ENCODE data around the gene CLCN6.
A peak's percentile ranks its signal among the peaks of the same experiment; 100 is the strongest.

Gene CLCN6

DNA sequence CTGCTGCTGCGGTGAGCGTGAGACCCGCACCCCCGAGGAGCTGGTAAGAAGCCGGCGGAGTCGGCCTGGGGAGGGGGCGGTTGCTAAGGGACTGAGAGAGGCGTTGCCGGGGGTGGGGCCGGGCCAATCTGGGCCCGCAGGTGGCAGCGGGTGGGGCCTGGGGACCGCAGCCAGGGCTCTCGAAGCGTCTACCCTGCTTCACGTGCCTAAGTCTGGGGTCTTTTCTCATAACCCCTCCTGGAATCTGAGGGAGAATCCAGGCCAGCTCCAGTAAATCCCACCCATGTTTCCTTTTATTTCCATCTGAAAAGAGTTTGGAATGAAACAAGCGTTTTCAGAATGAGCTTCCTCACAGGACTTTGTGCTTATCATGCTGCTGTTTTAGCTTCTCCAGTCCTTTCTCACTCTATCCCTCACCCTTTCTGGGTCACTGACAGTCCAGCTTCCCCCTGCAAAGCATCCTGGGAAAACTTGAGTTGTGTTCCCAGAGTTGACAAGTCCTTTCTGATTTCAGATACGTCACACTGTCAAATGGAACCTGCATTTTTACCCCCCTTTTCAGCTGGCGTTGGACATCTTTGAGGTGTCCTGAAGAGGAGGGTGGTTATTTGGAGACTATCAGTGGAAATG lies 431 bp downstream of the CLCN6 start:
- peak overlapping the region; percentile 70 to 99 (median 95) for H3K27ac ChIP-seq
- peak overlapping the region; percentile 45 to 97 (median 64) for H3K4me3 ChIP-seq

DNA sequence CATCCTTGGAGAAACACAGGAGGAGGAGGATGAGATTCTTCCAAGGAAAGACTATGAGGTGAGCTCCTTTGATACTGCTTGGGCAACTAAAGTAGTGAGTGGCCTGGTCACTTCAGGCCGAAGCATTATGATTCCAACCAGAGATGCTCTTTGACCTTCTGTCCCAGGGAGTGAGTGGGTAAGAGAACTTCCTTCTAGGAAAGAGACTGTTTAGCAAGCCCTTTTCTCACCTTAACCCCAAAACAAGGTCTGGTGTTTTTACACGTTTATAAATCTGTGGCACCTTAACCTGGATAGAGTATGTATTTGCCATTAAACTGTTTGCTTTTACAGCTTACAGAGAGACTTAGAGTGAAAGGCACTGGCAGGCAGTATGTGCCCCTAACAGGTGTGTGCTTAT lies 1.1 kb downstream of the CLCN6 start:
- Histone ChIP-seq H3K27ac (peak overlapping the region in 16 of 21 experiments; percentile 89 to 99 (median 95)), H3K4me3 (peak overlapping the region in 4 of 7 experiments; percentile 57 to 90 (median 76))

DNA sequence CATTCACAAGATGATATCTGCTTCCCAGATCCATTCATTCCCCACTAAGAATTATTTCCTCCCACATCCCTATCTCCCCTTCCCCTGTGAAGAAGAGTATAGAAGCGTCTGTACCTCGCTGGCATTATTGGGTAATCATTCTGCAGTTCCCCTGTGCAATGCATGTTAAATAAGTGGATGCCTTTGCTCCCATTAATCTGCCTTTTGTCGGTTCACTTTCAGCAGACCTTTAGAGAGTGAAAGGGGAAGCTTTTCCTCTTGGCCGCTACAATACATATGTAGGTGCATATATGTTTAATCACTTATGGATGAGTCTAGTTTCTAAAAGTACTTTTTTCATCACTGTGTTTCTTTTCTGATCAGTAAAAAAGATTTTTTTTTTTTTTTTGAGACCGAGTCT lies 7.0 kb downstream of the CLCN6 start:
- no peak overlapping the region for H3K4me3 ChIP-seq
- no peak overlapping the region for H3K27ac ChIP-seq

DNA sequence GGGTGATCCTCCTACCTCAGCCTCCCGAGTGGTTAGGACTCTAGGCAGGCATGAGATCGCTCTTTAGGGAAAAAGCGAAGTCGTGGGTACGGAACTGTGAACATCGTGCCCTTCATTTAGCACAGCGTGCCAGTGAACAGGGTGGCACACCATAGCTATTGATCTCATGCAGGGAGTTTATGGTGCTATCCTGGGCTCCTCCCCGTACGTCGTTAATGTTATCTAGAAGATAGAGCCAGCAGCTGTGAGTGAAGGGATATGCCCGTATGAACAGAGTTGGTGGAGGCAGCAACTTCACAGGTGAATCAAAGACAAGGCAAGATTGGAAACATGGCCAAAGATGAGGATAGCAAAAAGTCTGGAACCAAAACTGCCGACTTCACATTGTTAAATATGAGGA lies 11.2 kb downstream of the CLCN6 start:
- H3K27ac ChIP-seq: no peak overlapping the region
- no peak overlapping the region for H3K4me3 ChIP-seq

DNA sequence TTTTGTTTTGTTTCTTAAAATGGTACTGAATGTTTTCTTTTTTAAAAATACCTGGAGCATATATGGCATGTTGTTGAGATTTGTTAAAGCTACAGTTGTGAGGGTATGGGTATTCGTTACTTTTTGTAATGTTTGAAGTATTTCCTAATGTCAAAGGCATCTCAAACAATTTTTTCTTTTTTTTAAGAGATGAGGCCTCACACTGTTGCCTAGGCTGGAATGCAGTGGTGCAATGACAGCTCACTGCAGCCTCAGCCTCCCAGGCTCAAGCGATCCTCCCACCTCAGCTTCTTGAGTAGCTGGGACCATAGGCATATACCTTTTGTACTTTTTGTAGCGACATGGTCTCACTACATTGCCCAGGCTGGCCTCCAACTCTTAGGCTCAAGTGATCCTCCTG lies 16.1 kb downstream of the CLCN6 start:
- peak overlapping the region in 1 of 21 experiments; percentile 38 for H3K27ac ChIP-seq
- no peak overlapping the region for H3K4me3 ChIP-seq

DNA sequence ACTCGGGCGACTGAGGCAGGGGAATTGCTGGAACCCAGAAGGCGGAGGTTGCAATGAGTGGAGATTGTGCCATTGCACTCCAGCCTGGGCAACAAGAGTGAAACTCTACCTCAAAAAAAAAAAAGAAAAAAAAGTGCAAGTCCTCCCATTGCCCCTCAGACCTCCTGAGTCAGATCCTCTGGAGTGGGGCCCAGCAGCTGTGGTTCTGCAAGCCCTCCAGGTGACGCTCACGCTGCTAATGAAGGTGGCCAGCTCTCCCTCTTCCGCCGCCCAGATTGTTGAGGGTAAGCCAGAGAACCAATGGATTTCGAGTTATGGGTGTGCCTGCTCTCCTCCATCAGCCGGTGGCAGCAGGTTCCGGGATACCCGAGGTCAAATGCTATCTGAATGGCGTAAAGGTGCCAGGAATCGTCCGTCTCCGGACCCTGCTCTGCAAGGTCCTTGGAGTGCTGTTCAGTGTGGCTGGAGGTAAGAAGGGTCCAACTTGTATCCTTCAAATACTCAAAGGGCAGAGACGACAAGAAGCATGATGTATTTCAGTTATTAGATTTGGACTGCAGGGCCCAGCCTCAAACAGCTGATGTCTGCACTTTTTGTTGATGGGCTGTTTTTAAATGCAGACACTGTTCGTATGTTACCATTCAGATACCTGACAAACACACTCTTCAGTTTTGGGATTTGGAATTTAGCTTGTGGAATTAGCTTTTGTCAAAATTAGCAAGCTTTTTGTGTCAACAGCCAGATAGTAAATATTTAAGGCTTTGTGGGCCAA lies 17.6 kb downstream of the CLCN6 start:
- Histone ChIP-seq H3K4me3 (no peak overlapping the region), H3K27ac (no peak overlapping the region)

DNA sequence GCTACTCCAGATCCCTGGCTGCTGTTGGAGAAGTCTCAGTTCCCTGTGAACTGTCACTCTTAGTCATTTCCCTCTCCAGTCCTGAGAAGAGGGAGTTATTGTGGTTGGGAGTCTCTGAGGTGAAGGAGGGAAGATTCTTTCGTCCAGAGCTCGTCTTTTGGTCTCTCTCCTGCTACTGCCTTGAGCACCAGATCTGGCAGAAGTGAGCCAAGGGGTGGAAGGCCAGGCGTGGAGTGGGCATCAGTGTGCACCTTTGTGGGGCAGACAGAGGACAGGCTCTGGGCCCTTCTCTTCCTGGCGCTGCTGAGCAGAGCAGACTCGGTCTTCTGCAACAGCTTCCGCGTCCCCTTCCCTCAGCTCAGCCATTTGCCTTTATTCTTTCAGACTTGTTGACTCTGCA lies 19.1 kb downstream of the CLCN6 start:
- no peak overlapping the region for H3K4me3 ChIP-seq
- H3K27ac ChIP-seq: no peak overlapping the region

DNA sequence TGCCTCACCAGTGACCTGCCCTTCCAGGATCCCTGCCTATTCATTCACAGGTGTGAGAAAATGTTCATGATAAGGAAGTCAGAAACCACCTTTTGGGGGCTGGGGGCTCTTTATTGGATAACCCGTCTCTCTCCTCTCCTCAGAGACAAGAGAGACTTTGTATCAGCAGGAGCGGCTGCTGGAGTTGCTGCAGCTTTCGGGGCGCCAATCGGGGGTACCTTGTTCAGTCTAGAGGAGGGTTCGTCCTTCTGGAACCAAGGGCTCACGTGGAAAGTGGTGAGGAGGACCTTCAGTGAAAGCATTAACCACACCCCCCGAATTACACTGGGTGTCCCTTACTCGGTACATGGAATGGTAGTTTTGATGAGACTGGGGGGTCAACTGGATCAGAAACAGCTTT lies 21.0 kb downstream of the CLCN6 start:
- Histone ChIP-seq H3K4me3 (no peak overlapping the region), H3K27ac (no peak overlapping the region)

DNA sequence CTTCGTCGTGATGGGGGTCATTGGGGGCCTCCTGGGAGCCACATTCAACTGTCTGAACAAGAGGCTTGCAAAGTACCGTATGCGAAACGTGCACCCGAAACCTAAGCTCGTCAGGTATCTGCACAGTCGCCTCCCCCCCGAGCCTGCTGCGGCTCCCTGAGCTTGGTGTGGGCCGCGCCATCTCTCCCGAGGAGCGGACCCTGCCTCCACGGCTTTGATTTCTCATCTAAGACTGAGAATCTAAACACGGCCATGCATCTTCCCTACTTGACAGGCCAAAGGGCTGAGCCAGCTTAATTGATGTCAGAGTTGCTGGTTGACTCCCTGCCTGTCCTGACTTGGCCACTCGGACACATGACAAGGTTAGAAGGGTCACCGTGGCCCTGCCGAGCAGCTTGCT lies 22.5 kb downstream of the CLCN6 start:
- Histone ChIP-seq H3K27ac (no peak overlapping the region), H3K4me3 (no peak overlapping the region)

DNA sequence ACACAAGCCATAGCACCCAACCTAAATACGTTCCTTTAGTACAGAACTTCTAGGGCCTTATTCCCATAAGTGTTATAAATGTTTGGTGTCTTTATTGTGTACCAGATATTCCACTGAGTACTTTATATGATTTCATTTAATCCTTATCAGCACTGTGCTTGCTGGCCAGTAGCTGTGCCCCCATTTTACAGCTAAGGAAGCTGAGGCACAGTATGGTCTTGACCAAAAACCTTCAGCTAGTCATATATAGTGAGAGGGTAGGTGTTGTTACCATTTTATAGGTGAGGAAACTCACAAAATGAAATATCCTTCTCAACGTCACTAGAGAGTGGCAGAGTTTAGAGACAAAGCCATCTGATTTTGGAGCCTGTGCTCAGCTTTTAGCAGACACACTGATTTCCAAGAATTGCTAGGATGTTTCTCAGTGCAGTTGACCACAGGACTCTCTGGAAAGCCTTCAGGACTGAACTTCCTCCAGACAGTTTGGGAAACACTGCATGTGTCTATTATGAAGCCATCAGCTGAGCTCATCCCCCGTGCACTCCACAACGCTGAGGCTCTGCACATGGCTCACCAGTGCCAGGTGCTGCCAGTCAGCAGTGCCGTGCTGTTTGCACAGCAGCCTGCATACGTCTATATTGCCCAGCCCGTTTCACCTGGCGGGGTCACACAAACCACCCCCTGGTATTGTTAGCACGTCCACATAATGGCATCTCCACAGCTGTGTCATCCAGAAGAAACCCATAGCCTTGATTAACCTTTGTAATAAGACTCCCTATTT lies 26.1 kb downstream of the CLCN6 start:
- no peak overlapping the region for H3K27ac ChIP-seq
- H3K4me3 ChIP-seq: no peak overlapping the region

DNA sequence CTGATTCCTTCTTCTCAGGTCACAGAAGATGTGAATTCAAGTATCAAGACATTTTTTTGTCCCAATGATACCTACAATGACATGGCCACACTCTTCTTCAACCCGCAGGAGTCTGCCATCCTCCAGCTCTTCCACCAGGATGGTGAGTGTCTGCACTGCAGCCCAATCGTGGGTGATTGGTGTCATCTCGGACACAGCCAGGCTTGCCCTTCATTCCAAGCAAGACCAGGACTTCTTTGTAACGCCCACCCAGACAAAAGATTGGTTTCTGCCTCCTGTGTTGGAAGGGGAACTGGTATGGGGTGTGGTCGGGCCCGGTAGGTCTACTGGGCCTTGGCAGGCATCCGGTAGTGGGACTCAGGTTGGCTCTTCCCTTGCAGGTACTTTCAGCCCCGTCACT lies 27.5 kb downstream of the CLCN6 start:
- Histone ChIP-seq H3K4me3 (no peak overlapping the region), H3K27ac (no peak overlapping the region)

DNA sequence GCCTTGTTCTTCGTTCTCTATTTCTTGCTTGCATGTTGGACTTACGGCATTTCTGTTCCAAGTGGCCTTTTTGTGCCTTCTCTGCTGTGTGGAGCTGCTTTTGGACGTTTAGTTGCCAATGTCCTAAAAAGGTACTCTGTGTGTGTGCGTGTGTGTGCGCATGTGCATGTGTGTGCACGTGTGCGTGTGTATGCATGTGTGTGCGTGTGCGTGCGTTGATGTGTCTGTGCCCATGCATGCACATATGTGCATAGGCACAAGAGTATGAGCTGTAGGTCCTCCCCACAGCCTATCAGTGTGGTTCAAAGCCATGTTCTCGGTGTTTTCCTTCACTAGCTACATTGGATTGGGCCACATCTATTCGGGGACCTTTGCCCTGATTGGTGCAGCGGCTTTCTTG lies 27.9 kb downstream of the CLCN6 start:
- H3K4me3 ChIP-seq: no peak overlapping the region
- H3K27ac ChIP-seq: no peak overlapping the region

DNA sequence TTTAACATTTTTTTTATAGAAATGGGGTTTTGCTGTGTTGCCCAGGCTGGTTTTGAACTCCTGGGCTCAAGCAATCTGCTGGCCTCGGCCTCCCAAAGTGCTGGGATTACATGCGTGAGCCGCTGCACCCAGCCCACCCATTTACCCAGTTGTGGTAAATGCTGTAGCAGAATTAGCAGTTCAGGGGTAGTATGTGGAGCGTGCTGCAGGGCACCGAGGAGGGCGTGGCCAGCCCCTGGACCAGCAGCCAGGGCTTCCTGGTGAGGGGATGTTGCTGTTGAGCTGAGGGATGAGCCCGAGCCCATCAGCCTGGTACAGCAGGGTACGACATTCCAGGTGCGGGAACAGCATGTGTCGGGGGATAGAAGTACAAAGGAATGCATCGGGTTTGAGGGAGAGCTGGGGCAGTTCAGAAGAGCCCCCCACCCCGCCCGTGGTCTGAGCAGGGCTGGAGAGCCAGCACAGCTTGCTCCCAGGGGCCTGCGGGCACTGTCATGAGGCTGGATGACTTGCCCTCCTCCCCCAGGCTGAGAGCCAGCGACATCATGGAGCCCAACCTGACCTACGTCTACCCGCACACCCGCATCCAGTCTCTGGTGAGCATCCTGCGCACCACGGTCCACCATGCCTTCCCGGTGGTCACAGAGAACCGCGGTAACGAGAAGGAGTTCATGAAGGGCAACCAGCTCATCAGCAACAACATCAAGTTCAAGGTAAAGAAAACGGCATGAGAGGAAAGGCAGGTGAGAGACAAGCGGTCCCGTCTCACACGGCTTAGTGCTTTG lies 29.6 kb downstream of the CLCN6 start:
- Histone ChIP-seq H3K27ac (no peak overlapping the region), H3K4me3 (no peak overlapping the region)

DNA sequence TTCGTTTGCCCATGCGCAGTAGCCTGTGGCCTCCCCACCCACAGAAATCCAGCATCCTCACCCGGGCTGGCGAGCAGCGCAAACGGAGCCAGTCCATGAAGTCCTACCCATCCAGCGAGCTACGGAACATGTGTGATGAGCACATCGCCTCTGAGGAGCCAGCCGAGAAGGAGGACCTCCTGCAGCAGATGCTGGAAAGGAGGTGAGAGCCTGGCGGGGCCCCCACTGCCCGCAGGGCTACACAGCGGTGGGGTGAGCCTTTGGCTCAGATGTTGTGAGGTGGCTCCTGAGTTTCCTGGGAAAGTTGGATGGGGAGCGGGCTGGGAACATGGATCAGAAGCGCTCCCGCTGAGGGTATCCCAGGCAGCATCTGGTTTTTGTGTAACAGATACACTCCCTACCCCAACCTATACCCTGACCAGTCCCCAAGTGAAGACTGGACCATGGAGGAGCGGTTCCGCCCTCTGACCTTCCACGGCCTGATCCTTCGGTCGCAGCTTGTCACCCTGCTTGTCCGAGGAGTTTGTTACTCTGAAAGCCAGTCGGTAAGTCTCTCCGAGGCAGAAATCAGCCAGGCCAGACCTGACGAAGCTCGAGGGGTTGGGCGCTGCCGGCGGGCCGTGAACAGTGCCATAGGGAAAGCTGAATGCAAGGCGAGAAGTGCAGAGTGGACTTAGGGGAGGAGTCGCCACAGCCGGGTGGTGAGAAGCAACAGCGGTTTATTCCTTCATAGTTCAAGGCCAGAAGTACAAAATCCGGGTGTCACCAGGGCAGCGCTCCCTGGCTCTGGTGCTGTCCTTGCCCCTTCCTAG lies 31.2 kb downstream of the CLCN6 start:
- H3K4me3 ChIP-seq: no peak overlapping the region

DNA sequence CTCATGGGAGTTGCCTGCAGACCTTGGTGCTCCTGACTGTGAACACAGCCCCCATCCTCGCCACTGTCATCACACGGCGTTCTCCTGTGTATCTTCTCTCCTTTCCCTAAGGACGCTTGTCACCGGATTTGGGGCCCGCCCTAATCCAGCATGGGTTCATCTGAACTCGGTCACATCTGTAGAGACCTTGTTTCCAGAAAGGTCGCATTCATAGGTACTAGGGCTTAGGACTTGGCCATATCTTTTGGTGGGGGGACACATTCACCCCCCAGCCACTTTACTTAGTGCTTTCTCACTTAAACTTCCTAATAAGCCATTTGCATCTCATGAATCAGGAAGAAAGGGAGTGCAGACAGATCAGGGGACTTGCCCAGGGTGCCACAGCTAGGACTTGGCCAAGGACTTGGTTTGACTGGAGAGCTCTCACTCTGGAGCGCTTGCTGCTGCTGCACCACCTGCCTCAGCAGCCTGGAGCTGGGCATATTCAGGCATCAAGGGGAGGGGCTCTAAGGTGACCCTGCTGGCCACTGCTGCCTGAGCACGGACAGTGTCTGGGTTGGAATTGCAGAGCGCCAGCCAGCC lies 31.9 kb downstream of the CLCN6 start:
- Histone ChIP-seq H3K27ac (no peak overlapping the region), H3K4me3 (no peak overlapping the region)

More for the DNA sequence above, 31.2 kb downstream of the CLCN6 start:
- no peak overlapping the region for H3K27ac ChIP-seq

DNA sequence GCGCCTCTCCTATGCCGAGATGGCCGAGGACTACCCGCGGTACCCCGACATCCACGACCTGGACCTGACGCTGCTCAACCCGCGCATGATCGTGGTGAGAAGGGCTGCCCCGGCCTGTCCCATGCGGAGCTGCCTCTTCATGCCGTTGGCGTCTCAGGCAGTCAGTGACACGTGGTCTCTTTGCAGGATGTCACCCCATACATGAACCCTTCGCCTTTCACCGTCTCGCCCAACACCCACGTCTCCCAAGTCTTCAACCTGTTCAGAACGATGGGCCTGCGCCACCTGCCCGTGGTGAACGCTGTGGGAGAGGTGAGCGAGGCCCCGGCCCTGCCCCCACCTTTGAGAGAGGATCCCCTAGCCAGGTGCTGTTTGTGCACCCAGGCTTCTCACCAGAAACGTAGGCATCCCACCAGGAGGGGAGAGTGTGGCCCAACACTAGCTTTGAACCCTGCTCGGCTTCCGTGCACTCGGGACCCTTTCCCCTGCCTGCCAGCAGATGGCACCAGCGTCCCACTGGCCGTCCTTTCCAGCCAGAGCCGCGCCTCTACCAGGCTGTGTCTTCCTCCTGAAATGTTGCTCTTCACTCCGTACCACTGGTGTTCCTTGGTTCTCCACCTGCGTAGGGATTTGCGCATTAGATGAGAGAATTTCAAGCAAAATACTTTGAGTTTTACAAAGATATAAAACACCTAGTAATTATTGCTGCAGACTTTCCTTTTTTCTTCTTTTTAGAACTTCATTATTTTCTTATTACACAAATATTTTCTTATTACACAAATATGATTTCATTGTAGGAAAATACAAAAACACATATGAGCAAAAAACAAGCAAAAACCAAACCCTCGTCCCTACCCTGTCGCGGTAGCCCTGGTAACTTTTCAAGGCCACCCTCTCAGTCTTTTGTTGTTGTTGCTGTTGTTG lies 32.6 kb downstream of the CLCN6 start:
- Histone ChIP-seq H3K4me3 (no peak overlapping the region), H3K27ac (no peak overlapping the region)

DNA sequence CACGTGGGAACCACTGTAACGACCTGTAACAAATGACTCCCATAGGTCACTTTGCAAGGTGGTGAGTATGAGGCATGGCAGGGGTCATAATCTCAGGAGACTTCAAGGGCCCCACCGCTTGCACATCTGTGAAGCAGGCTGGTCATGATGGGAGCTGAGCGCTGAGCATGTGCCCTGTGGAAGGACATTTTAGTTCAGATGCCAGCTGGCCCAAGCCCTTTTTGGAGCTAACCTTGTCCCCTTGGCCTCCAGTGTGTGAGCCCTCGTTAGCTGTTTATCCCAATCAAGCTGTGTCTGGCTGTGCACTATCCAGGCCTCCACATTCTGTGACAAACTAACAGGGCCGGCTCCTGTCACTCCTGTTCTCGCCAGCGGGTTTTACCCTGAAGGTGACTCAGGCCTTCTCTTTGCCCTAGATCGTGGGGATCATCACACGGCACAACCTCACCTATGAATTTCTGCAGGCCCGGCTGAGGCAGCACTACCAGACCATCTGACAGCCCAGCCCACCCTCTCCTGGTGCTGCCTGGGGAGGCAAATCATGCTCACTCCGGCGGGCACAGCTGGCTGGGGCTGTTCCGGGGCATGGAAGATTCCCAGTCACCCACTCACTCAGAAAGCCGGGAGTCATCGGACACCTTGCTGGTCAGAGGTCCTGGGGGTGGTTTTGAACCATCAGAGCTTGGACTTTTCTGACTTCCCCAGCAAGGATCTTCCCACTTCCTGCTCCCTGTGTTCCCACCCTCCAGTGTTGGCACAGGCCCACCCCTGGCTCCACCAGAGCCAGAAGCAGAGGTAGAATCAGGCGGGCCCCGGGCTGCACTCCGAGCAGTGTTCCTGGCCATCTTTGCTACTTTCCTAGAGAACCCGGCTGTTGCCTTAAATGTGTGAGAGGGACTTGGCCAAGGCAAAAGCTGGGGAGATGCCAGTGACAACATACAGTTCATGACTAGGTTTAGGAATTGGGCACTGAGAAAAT lies 34.0 kb downstream of the CLCN6 start:
- Histone ChIP-seq H3K4me3 (no peak overlapping the region), H3K27ac (no peak overlapping the region)
